ENCODE data around the gene DCPS.
"Not testable (repeated sequence)": the region's sequence is repeated elsewhere in the genome, so short reads cannot be mapped to it uniquely, and the experiment has no call there.

Gene DCPS

GRCh38 chr11:126360049-126360446 is 56.2 kb downstream of the DCPS start:
- no peak for DNase-seq (ENCODE audit: low read depth in 2 of 2)

- DNase-seq (ENCODE audit: low read depth in 2 of 2): no peak
Observed at GRCh38 chr11:126361400-126361799, 57.5 kb downstream of the DCPS start.

- DNase-seq (ENCODE audit: low read depth in 2 of 2): no peak
Observed at GRCh38 chr11:126362879-126363655, 59.2 kb downstream of the DCPS start.

GRCh38 chr11:126363706-126364248 is 59.9 kb downstream of the DCPS start:
- no peak for DNase-seq (ENCODE audit: low read depth in 2 of 2)

- not testable (repeated sequence) for DNase-seq (ENCODE audit: low read depth in 2 of 2)
Observed at GRCh38 chr11:126364735-126365134, 60.9 kb downstream of the DCPS start.

- DNase-seq (ENCODE audit: low read depth in 2 of 2): not testable (repeated sequence)
Observed at GRCh38 chr11:126365508-126365907, 61.6 kb downstream of the DCPS start.

GRCh38 chr11:126366064-126366822 is 62.4 kb downstream of the DCPS start:
- no peak for DNase-seq (ENCODE audit: low read depth in 2 of 2)

- DNase-seq (ENCODE audit: low read depth in 2 of 2): not testable (repeated sequence)
Observed at GRCh38 chr11:126366823-126367654, 63.2 kb downstream of the DCPS start.

GRCh38 chr11:126367806-126368205 is 63.9 kb downstream of the DCPS start:
- not testable (repeated sequence) for DNase-seq (ENCODE audit: low read depth in 2 of 2)

- DNase-seq (ENCODE audit: low read depth in 2 of 2): not testable (repeated sequence)
Observed at GRCh38 chr11:126368336-126369119, 64.7 kb downstream of the DCPS start.

GRCh38 chr11:126370016-126370415 is 66.2 kb downstream of the DCPS start:
- DNase-seq (ENCODE audit: low read depth in 2 of 2): no peak

- DNase-seq (ENCODE audit: low read depth in 2 of 2): no peak
Observed at GRCh38 chr11:126371595-126371994, 67.7 kb downstream of the DCPS start.

GRCh38 chr11:126373389-126374066 is 69.7 kb downstream of the DCPS start:
- not testable (repeated sequence) for DNase-seq (ENCODE audit: low read depth in 2 of 2)

GRCh38 chr11:126374562-126375300 is 70.9 kb downstream of the DCPS start:
- not testable (repeated sequence) for DNase-seq (ENCODE audit: low read depth in 2 of 2)

- no peak for DNase-seq (ENCODE audit: low read depth in 2 of 2)
Observed at GRCh38 chr11:126375726-126376125, 71.9 kb downstream of the DCPS start.

GRCh38 chr11:126378763-126379162 is 74.9 kb downstream of the DCPS start:
- DNase-seq (ENCODE audit: low read depth in 2 of 2): no peak

GRCh38 chr11:126380909-126381308 is 77.0 kb downstream of the DCPS start:
- no peak for DNase-seq (ENCODE audit: low read depth in 2 of 2)

- not testable (repeated sequence) for DNase-seq (ENCODE audit: low read depth in 2 of 2)
Observed at GRCh38 chr11:126381960-126382359, 78.1 kb downstream of the DCPS start.

GRCh38 chr11:126382641-126383040 is 78.8 kb downstream of the DCPS start:
- DNase-seq (ENCODE audit: low read depth in 2 of 2): not testable (repeated sequence)
